HG03378 (cell line): ENCODE results near the gene FBRSL1.
"Not testable (repeated sequence)": the region's sequence is repeated elsewhere in the genome, so short reads cannot be mapped to it uniquely, and the experiment has no call there.

ENCODE experiments used
- ATAC-seq: cut with Tn5 transposase; IDR thresholded peaks from one replicate; pipeline ENCODE4 v1.9.1; 2021; ENCODE audit warnings: mild to moderate bottlenecking, moderate library complexity; ENCODE audit not compliant: unreplicated experiment

The FBRSL1 gene

GRCh38 chr12:132489602-132490266, at the start of gene FBRSL1:
Gene FBRSL1 (plus strand): TSS chr12:132490151.
- no peak for ATAC-seq

- not testable (repeated sequence) for ATAC-seq
Measured at GRCh38 chr12:132440420-132440819, 49.5 kb upstream of the FBRSL1 start.

- no peak for ATAC-seq
Measured at GRCh38 chr12:132441871-132442863, 47.8 kb upstream of the FBRSL1 start.

- no peak for ATAC-seq
Measured at GRCh38 chr12:132443091-132443490, 46.9 kb upstream of the FBRSL1 start.

- ATAC-seq, result no peak
Measured at GRCh38 chr12:132444283-132444682, 45.7 kb upstream of the FBRSL1 start.

GRCh38 chr12:132444957-132445883, 44.7 kb upstream of the FBRSL1 start:
- ATAC-seq, result peak; percentile 46

GRCh38 chr12:132445884-132446632, 43.9 kb upstream of the FBRSL1 start:
- no peak for ATAC-seq

- ATAC-seq, result no peak
Measured at GRCh38 chr12:132446633-132447326, 43.2 kb upstream of the FBRSL1 start.

- ATAC-seq, result no peak
Measured at GRCh38 chr12:132447327-132447720, 42.6 kb upstream of the FBRSL1 start.

- no peak for ATAC-seq
Measured at GRCh38 chr12:132447731-132448462, 42.1 kb upstream of the FBRSL1 start.

- no peak for ATAC-seq
Measured at GRCh38 chr12:132448463-132448820, 41.5 kb upstream of the FBRSL1 start.

- peak; percentile 58 for ATAC-seq
Measured at GRCh38 chr12:132449565-132450417, 40.2 kb upstream of the FBRSL1 start.

- ATAC-seq, result no peak
Measured at GRCh38 chr12:132450418-132451171, 39.4 kb upstream of the FBRSL1 start.

- ATAC-seq, result no peak
Measured at GRCh38 chr12:132451172-132451835, 38.6 kb upstream of the FBRSL1 start.

- ATAC-seq, result no peak
Measured at GRCh38 chr12:132451836-132452195, 38.1 kb upstream of the FBRSL1 start.

GRCh38 chr12:132452596-132453350, 37.2 kb upstream of the FBRSL1 start:
- ATAC-seq, result no peak
